Measurements from ENCODE around the gene TSPAN10. TPM values are rescaled to one million over a fixed set of nuclear protein-coding genes. Genes with fewer than 3 reads are reported as not detected.

Gene TSPAN10
- total and polyA plus RNA-seq, 2 of the 4 experiments (the other 2 are of a cell fraction) = 1.4 to 4.5 TPM

- H3K9me3 ChIP-seq (ENCODE audit: control insufficient read depth, insufficient read depth, low read length) = no peaks in the 10 kb centered on the region
- no peak overlapping the region for H3K4me3 ChIP-seq (ENCODE audit: insufficient read depth, low read depth, low read length)
- no peak overlapping the region for H2AK9ac ChIP-seq (replicated peaks; ENCODE audit: low read depth, low read length, poor library complexity)
- no peak overlapping the region for H3K9ac ChIP-seq (ENCODE audit: low read depth, low read length)
- no peak overlapping the region for H3K23ac ChIP-seq (ENCODE audit: low read depth, low read length)
- H2BK5ac ChIP-seq (ENCODE audit: low read depth, low read length, poor library complexity, severe bottlenecking) = no peak overlapping the region
- in situ Hi-C loops (cut with MboI; ENCODE audit: low sequenced_read_pairs) (no loop called here), intact Hi-C loops (cut with micrococcal nuclease) (no loop called here), dilution Hi-C loops (cut with HindIII; ENCODE audit: low sequenced_read_pairs, unreplicated experiment) (no loop called here)
- H2BK20ac ChIP-seq (ENCODE audit: low read depth, low read length) = no peak overlapping the region
- H3K27ac ChIP-seq (ENCODE audit: insufficient read depth, low read length) = no peak overlapping the region
- CTCF ChIA-PET = no interaction called here
- no peak overlapping the region for H4K5ac ChIP-seq (ENCODE audit: low read depth, low read length)
- H3K4ac ChIP-seq (ENCODE audit: low read depth, low read length) = no peak overlapping the region
- H3K14ac ChIP-seq (replicated peaks; ENCODE audit: low read depth, low read length) = no peak overlapping the region
- no peak overlapping the region for H4K8ac ChIP-seq (ENCODE audit: low read depth in 2 of 2, low read length in 2 of 2)
- H2AFZ ChIP-seq (replicated peaks; ENCODE audit: low read length, poor library complexity) = no peak overlapping the region
- ATAC-seq (ENCODE audit: low read depth) (no peak), DNase-seq (no peak)
- POLR2A ChIA-PET (ENCODE audit: unreplicated experiment) = no interaction called here
- H3K79me1 ChIP-seq (ENCODE audit: low read depth in 1 of 2, low read length in 2 of 2) = peaks cover 7 to 47% of the 10 kb centered on the region in 2 experiments
- no peak overlapping the region for H3K56ac ChIP-seq (ENCODE audit: extremely low read depth, insufficient read depth, low read length)
- no peak overlapping the region for H4K91ac ChIP-seq (ENCODE audit: insufficient read depth, low read depth, low read length)
- H4K20me1 ChIP-seq (ENCODE audit: insufficient read depth, low read length) = peaks cover 79% of the 10 kb centered on the region
- no peak for TF ChIP-seq RCOR1 (IDR thresholded peaks at IDR 0.05; ENCODE audit: insufficient replicate concordance, low read length)
- TF ChIP-seq POLR2A (IDR thresholded peaks at IDR 0.05; ENCODE audit: low read depth, low read length) = no peak
- no peaks in the 10 kb centered on the region for H3K9me1 ChIP-seq (ENCODE audit: insufficient read depth, low read length)
- no peak overlapping the region for H2AK5ac ChIP-seq (ENCODE audit: low read depth, low read length)
- no TSS peak for BruUV-seq (replicated peaks)
- no peak overlapping the region for H3K18ac ChIP-seq (ENCODE audit: low read depth, low read length)
- no peak overlapping the region for H2BK120ac ChIP-seq (ENCODE audit: low read depth, low read length)
- WGBS, 2 experiments (ENCODE audit: extremely low coverage in 2 of 2, insufficient read length in 1 of 2) = 89% methylated on average over 5 of the region's 20 CpGs; no CpG with 5 or more reads in 1 of the 2 experiments
- no peaks in the 10 kb centered on the region for H3K4me1 ChIP-seq (ENCODE audit: control insufficient read depth, insufficient read depth, low read length)
- peaks cover 95% of the 10 kb centered on the region for H3K36me3 ChIP-seq (ENCODE audit: control insufficient read depth, insufficient read depth, low read length)
- no peaks in the 10 kb centered on the region for H3K27me3 ChIP-seq (ENCODE audit: control insufficient read depth, insufficient read depth, low read length)
- no peak overlapping the region for H2BK15ac ChIP-seq (ENCODE audit: low read depth, low read length)
- no peak overlapping the region for H3K4me2 ChIP-seq (ENCODE audit: low read depth, low read length)
Observed at GRCh38 chr17:81691608-81692007, 54.6 kb downstream of the TSPAN10 start.
